ENCODE results near the gene DLD.
"Not testable (repeated sequence)": the region's sequence is repeated elsewhere in the genome, so short reads cannot be mapped to it uniquely, and the experiment has no call there.

DLD gene, protein sequence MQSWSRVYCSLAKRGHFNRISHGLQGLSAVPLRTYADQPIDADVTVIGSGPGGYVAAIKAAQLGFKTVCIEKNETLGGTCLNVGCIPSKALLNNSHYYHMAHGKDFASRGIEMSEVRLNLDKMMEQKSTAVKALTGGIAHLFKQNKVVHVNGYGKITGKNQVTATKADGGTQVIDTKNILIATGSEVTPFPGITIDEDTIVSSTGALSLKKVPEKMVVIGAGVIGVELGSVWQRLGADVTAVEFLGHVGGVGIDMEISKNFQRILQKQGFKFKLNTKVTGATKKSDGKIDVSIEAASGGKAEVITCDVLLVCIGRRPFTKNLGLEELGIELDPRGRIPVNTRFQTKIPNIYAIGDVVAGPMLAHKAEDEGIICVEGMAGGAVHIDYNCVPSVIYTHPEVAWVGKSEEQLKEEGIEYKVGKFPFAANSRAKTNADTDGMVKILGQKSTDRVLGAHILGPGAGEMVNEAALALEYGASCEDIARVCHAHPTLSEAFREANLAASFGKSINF

DNA sequence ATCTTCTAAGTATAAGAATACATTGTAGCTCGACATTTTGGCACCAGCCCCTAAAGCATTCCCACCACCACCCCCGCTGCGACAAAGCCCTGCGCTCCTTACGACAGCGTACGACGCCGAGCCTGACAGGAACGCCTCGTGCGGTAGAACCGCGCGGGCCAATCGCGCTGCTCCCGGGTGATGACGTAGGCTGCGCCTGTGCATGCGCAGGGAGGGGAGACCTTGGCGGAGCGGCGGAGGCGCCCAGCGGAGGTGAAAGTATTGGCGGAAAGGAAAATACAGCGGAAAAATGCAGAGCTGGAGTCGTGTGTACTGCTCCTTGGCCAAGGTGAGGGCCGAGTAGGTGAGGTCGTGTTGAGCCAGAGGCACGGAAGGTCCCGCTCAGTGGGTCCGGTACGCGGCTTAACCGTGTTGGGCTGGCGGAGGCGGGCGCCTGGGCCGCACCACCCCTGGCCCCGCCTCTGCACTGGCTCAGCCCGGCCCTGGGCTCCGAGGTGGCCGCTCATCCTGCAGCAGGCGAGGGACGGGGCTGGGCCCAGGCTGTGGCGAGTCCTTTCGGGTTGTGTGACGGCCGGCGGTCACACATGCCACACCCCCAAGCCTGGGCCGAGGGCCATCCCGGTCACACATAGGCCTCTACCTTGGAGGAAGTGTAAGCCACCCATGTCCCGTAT, at the start of gene DLD:
Gene DLD (plus strand): TSS at position 222 of the 674 bp plus-strand sequence. CDS start 68 bp downstream, at position 290.
- peak; percentile 81 to 92 for DNase-seq (ENCODE audit: low read depth in 1 of 2, low spot score in 1 of 2)

DNA sequence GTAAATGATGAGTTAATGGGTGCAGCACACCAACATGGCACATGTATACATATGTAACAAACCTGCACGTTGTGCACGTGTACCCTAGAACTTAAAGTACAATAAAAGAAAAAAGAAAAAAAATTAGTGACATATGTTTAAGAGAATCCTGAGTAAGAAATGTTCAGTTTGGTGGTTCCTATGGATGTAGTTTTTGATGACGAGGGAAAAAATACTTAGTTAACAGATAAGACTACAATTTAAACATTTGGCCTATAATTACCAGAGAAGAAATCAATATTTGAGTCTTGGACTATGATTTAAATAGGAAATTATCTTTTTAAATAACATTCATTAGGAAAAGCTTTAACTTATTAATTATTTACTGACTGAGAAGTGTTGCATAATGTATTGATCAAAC, 48.8 kb upstream of the DLD start:
- DNase-seq (ENCODE audit: low read depth in 1 of 2, low spot score in 1 of 2): no peak

DNA sequence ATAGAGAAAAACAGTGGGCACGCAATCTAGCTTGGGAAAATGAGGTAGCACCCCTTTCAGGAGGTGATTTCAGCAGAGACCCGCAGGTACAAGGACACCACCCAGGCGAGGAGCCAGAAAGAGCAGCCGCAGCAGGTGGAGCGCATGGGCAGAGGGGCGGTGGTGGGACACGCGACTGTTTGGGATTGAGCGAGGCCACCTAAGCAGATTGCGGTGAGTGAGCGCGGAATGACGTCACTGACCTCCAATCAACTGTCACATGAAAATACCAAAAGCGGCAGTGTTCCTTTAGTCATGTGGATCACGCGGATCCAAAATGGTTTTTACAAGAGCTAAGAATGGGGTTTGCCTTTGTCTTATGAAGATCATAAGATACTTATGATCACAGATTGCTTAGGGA, 47.8 kb upstream of the DLD start:
- DNase-seq (ENCODE audit: low read depth in 1 of 2, low spot score in 1 of 2): no peak

DNA sequence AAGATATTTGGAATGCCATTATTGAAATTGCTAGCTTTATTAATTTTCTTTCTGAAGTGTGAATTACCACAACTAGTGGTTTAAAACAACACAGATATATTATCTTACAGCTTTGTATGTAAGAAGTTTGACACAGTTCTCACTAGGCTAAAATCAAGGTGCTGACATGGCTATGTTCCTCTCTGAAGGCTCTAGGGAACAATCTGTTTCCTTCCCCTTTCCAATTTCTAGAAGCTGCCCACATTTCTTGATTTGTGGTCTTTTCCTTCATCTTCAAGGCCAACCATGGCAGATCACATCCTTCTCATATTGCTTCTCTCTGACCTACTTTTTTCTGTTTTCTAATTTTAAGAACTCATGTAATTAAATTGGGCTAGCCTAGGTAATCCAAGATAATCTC, 44.7 kb upstream of the DLD start:
- DNase-seq (ENCODE audit: low read depth in 1 of 2, low spot score in 1 of 2): no peak

DNA sequence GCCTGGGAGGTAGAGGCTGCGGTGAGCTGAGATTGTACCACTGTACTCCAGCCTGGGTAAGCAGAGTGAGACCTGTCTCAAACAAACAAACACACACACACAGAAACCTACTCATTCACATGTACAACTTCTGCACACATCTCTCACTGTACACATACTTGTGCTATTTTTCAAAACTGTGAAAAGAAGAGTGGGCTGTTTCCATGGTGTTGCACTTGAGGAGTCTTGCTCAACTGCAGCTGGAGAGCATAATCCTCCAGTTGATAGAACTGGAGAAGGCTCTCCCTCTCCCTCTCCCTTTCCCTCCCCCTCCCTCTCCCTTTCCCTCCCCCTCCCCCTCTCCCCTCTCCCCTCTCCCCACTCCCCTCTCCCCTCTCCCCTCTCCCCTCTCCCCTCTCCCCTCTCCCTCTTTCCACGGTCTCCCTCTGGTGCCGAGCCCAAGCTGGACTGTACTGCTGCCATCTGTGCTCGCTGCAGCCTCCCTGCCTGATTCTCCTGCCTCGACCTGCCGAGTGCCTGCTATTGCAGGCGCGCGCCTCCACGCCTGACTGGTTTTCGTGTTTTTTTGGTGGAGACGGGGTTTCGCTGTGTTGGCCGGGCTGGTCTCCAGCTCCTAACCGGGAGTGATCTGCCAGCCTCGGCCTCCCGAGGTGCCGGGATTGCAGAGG, 43.7 kb upstream of the DLD start:
- no peak for DNase-seq (ENCODE audit: low read depth in 1 of 2, low spot score in 1 of 2)

DNA sequence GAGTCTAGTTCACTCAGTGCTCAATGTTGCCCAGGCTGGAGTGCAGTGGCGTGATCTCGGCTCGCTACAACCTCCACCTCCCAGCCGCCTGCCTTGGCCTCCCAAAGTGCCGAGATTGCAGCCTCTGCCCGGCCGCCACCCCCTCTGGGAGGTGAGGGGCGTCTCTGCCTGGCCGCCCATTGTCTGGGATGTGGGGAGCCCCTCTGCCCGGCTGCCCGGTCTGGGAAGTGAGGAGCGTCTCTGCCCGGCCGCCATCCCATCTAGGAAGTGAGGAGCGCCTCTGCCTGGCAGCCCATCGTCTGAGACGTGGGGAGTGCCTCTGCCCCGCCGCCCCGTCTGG, 43.2 kb upstream of the DLD start:
- DNase-seq (ENCODE audit: low read depth in 1 of 2, low spot score in 1 of 2): not testable (repeated sequence)

DNA sequence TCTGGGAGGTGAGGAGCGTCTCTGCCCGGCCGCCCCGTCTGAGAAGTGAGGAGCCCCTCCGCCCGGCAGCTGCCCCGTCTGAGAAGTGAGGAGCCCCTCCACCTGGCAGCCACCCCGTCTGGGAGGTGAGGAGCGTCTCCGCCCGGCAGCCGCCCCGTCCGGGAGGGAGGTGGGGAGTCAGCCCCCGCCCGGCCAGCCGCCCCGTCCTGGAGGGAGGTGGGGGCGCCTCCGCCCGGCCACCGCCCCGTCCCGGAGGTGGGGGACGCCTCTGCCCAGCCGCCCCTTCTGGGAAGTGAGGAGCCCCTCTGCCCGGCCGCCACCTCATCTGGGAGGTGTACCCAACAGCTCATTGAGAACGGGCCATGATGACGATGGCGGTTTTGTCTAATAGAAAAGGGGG, 42.8 kb upstream of the DLD start:
- DNase-seq (ENCODE audit: low read depth in 1 of 2, low spot score in 1 of 2): not testable (repeated sequence)

DNA sequence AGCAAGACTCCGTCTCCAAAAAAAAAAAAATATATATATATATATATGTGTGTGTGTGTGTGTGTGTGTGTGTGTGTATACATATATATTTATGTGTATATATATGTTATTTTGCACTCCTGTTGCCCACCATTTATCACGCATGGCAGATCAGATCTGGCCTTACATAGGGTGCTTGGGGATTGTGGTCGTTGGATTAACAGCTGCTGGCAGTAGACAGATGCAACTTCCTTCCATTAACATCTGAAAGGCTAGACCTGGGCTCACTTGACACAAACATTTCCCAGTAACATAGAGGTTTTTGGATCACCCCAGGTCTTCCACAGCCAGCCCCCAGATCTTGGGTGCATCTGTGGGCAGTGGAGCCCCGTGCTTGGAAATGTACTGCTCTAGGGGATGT, 40.8 kb upstream of the DLD start:
- no peak for DNase-seq (ENCODE audit: low read depth in 1 of 2, low spot score in 1 of 2)

DNA sequence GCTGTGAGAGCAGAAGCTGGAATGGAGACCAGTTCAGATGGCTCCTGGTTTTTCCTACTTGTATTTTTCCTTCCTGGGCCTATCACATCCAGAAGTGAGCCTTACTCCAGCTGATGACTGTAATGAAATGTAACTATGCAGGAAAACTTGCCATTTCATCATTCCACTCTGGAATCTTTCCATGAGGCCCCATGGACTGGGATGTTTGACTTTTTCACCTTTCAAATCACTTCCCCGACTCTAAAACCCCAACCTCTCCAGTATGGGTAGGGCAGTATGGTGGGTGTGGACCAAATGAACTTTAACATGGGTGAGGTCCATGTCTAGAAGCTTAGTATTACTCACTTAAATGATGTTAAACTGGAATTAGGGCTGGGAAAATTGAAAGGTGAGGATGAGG, 40.3 kb upstream of the DLD start:
- DNase-seq (ENCODE audit: low read depth in 1 of 2, low spot score in 1 of 2): no peak

DNA sequence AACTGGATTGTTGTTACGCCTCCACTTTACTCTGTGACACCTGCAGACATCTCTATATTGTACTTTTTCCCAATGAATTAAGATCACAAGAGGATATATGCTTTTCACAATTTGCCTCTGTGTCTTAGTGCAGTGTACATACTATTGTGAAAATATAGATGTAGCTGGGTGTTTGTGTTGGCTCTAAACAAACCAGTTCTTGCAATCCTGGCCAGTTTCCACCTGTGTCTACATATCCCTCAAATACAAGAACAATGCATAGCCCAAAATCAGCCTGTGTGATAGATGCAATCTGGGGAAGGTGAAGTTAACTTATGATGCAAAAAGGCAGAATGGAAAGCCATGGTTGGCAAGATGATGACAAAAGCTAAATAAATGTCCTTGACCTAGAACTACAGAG, 36.5 kb upstream of the DLD start:
- no peak for DNase-seq (ENCODE audit: low read depth in 1 of 2, low spot score in 1 of 2)

DNA sequence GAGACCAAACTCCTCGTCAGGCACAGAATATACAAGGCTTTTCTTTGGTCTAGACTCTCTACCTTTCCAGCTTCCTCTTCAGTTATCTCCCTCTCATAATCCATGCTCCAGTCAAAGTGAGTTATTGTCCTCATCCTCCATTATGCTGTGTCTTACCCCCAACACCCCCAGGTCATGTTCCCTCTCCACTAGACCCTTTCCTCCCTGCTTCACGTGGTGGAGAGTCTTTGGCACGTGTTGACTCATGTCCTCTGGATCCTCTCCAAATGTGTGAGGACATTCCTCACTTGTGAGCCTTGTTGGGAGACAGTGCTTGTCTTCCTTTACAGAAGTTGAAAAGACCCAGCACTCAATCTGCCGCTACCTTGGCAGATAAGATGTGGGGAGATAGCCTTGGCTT, 36.0 kb upstream of the DLD start:
- no peak for DNase-seq (ENCODE audit: low read depth in 1 of 2, low spot score in 1 of 2)

DNA sequence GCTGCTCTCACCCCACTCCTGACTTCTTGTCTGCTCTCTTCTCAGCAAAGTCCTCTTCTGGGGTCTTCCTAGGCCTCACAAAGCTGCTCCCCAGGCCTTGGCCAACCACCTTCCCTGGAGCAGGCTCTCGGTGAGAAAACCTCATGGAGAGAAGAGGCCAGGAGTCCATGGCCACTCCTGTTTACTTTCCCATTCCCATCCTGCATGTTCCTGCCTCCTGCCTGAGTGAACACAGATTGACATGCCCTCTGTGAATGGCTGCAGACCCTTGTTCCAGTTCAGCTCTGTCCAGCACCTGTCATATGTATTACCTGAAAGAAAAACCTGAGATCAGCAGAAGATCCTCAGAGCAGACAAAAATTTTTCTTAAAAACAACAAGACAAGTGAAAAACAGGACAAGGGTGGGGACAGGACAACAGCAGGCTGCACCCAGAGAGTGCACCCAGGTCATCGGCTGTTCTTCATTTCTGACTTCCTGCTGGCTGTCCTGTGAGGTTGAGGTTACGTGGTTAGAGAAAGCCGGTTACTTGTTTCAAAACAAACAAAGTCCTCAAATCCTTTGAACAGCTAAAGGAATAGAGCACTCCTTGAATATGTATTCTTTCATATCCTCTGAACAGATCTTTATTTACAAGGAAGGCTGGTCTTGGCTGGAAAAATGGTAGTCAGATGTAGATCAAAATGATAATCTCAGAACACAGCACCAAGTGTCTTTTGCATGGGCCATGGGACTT, 34.0 kb upstream of the DLD start:
- no peak for DNase-seq (ENCODE audit: low read depth in 1 of 2, low spot score in 1 of 2)

DNA sequence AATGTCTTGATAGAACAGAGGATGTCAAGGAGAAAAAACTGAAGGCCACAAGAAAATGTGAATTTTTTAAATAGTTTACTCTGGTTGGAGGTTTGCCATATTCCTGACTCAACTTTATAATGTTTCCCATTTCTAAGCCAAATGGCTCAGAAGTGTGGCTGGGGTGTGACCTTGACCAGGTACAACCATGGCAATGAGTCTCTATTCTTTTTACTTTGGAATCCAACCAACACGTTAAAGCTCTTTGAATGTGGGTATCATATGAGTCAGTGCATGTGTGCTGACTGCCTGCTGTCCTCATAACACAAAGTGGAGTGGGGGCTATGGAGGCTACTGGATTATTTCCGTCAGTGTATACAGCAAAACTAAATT, 33.5 kb upstream of the DLD start:
- DNase-seq (ENCODE audit: low read depth in 1 of 2, low spot score in 1 of 2): no peak

DNA sequence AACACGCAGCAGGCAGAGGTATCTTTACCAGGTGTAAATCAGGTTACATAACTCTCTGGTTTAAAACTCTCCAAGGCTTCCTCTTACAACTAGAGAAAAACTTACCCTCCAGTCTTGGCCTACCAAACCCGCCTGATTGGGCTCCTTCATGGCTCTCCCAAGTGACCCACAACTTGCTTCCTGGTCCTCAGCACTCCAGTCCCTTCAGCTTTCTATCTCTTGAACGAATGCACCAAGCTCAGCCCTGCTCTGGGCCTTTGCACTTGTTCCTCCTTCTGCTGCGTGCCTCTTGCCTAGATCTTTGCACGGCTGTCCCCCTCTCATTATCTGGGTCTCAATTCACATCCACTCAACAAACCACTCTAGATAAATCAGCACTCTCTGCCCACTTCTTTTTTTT, 32.7 kb upstream of the DLD start:
- no peak for DNase-seq (ENCODE audit: low read depth in 1 of 2, low spot score in 1 of 2)

DNA sequence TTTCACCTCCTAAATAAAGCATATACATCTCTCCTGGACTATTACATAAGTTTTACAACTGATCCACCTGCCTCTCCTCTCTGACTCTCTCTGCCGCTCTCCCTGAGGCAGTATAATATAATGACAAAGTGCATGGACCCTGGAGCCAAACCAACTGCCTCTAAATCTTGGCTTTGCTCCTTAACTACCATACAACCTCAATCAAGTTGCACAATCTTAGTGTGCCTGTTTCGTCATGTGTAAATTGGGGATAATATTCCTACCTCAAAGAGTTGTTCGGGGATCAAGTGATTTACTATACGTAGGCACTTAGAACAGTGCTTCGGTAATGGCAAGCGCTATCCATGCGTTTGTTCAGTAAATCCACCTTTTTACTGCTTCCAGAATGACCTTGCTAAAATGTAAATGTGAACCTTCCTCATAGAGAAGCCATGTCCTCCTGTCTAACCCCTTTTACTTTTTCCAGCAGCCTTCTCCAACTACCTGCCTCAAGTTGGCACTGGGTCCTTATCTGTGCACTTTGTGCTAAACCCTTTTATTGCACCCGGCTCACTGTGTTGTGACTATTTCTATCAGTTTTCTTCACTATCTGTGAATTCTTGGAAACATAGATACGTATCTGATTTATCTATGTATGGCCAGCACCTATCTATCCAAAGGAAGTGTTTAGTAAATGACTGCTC, 30.6 kb upstream of the DLD start:
- no peak for DNase-seq (ENCODE audit: low read depth in 1 of 2, low spot score in 1 of 2)

DNA sequence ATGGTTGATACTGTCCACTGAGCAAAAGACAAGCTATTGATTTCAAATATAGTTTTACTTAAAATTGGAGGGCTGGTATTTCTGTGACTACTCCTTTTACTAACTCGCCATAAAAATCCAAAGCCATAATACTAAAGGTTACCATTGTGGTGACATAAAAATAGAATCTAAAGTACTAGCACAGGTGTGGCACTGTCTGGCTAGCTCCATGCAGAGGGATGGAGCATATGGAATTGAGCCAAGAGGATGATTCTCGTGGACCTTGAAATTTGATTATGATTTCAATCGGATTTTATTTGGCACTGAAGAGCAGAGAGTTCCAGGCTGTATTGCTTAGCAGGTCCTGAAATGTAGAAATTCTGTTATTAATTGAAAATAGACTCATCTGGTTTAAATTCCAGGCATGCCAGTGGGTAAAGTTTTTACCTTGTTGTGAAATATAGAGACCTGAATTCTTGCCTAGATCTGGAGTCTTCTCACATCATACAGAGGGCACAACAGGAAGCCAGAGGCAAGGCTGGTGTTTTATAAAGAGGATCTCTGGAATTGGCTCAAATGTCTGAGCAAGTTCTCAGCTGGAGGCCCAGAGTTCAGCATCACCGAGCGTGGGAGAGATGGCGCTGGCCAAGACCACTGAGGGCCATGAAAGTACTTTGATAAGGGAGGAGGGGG, 29.9 kb upstream of the DLD start:
- no peak for DNase-seq (ENCODE audit: low read depth in 1 of 2, low spot score in 1 of 2)

DNA sequence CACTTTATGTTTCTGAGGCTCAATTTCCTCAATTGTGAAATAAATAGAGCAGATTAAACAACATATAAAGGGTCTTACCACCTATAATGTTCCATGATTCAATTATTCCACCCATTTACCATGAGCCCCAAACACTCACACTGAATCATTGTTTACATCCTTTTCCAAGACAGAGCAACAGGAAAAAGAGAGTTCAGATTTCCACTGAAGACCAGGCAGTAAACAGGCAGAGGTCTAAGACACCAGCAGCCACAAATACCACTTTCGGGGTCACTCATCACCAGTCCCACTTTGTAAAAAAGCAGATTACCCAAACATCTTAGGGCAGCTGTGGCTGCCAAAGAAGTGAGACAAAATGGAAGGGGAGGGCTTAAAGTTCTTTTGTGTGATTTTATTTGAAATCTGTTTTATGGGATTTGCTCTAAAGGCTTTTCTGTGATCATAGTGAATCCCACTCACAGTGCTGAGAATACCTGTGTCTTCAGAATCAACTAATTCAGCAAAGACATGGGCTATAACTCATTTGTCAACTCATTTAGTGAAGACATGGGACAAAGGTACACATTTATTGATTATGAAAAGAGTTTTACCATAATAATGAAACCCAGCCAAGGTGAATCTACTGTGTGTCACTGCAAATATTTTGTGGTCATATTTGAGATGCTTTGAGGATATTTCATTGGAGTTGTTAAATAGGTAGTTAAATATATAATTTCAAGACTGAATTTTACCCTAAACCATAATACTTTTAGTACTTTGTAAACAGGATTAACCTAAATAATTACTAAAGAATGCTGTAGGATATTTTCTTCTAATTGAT, 24.8 kb upstream of the DLD start:
- DNase-seq (ENCODE audit: low read depth in 1 of 2, low spot score in 1 of 2): no peak

DNA sequence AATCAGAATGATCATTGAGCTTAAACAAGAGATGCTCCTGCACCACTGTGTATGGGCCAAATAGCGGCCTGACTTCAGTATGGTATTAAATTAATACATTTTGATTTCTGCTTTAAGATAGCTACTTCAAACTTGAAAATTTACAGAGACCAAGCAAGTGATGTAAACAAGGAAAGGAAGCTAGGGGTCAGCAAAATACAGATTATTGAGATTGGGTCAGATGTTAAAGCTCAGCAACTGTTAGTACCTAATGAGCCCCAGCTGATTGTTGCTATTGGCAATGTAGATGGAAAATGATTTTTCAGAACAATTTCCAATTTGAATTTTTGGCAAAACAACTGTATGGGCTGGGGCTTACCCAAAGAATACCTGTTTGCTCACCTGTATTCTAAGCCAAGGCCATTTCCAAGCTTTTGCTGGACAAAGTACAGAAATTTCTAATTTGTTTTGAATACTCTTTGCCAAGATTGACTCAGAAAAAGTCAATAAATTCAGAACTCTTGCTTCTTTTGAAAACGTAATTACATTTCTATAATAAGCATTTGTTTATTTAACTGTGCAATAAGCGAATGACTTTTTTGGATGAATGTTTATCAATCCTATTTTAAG, 23.0 kb upstream of the DLD start:
- no peak for DNase-seq (ENCODE audit: low read depth in 1 of 2, low spot score in 1 of 2)

DNA sequence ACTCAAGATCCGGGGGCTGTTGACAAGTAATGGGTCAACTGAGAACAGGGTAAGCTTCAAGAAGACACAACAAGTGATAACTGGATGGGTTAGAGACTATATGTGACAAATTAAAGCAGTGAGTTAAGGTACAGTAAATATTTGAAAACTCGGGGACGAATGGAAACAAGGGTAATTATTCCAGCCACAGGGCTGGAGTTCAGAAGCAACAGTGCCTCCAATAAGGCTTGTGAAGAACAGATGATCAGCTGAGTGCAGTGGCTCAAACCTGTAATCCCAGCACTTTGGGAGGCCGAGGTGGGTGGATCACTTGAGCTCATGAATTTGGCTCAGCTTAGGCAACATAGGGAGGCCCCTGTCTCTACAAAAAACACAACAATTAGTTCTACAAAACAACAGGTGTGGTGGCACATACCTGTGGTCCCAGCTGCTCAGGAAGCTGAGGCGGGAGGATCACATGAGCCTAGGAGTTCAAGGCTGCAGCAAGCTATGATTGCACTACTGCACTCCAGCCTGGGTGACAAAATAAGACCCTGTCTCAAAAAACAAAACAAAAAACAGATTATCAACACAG, 20.5 kb upstream of the DLD start:
- no peak for DNase-seq (ENCODE audit: low read depth in 1 of 2, low spot score in 1 of 2)

Data from activated CD4-positive, alpha-beta T cell treated with anti-CD3 and anti-CD28 coated beads, Interleukin-2, amount 50 U/mL, for 24 hours (primary cell).